ENCODE data around the gene CAMTA1.
"Not testable (repeated sequence)": the region's sequence is repeated elsewhere in the genome, so short reads cannot be mapped to it uniquely, and the experiment has no call there.

The CAMTA1 gene

DNA sequence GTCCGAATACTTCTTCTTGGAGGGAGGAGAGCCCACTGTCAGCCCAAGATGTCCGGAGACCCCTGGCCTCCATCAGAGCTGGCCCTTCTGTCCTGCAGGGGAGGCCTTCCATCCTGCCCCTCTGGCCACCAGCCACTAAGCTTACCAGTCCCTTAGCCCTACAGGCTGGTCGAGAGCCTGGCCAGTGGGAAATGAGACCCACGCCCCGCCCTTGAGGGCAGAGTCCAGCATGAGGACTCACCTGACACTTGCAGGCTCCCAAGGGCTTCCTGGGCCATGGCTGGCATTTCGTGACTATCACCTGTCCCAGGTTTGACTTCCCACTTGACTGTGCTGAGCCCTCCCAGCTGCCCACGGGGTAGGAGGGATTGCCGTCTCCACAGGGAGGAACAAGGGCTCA is 624.0 kb downstream of the CAMTA1 start:
- DNase-seq (ENCODE audit: low read depth): no peak

DNA sequence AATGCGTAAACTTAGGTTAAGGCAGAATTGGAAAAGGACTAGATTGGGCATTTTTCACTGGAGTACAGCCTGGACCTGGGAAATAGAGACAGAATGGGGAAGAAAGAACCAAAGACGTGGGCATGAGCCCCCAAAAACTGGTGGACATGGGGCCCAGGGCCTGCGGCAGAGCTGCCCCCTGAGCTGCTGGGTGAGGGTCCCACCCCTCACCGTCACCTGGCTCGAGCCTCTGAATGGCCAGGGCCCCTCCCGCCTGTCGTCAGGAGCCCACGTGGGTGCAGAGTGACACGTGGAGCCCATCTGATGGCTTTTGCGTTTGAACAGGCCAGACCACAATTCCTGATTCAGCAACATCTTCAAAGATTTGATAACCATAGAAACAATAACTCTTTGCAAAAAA is 624.9 kb downstream of the CAMTA1 start:
- no peak for DNase-seq (ENCODE audit: low read depth)

DNA sequence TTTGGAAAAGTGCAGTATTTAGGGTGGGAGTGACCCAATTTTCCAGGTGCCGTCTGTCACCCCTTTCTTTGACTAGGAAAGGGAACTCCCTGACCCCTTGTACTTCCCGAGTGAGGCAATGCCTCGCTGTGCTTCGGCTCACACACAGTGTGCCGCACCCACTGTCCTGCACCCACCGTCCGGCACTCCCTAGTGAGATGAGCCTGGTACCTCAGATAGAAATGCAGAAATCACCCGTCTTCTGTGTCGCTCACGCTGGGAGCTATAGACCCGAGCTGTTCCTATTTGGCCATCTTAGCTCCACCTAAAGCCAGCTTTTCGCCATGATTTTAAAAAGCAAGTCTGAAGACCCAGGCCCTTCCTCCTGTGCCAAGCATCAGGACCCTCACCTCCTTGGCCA is 632.4 kb downstream of the CAMTA1 start:
- DNase-seq (ENCODE audit: low read depth): not testable (repeated sequence)

DNA sequence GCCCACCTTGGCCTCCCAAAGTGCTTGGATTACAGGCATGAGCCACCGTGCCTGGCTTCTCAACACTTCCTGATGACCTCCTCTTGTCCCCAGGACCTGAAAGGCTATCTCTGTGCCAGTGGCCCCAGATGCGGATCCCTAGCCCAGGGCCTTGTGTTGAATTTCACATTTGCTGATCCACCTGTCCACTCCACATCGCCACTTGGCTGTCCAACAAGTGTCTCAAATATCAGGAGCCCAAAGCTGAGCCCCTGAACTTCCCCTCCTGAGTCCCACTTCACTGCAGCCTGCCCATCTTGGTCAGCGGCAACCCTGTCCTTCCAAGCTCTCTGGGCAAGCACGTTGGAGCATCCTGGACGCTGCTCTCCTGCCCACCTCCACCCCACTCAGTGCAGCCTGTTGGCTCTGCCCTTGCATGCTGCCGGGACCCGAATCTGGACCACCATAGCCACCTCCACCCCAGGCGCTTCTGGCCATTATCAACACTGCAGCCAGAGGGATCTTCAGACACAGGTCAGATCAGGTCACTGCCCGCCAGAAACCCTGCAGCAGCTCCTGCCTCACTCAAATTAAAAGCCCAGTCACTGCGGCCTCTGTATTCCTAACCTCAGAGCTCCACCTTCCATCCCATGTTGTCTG is 633.3 kb downstream of the CAMTA1 start:
- no peak for DNase-seq (ENCODE audit: low read depth)

DNA sequence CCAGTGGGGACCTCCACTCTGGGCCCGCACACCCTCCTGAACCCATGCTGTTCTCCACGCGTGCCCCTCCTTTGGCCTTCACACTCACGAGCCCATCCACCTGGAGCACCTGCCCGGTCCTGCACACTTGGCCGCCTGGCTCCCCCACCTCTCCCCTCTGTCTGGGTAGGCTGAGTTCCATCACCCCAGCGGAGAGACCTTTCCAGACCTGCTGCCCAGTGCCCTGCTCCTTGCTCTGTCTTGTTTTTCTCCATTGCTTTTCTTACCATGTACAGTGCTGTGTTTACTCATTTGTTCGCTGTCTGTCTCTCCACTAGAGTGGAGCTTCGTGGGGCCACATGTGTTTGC is 634.8 kb downstream of the CAMTA1 start:
- DNase-seq (ENCODE audit: low read depth): no peak

DNA sequence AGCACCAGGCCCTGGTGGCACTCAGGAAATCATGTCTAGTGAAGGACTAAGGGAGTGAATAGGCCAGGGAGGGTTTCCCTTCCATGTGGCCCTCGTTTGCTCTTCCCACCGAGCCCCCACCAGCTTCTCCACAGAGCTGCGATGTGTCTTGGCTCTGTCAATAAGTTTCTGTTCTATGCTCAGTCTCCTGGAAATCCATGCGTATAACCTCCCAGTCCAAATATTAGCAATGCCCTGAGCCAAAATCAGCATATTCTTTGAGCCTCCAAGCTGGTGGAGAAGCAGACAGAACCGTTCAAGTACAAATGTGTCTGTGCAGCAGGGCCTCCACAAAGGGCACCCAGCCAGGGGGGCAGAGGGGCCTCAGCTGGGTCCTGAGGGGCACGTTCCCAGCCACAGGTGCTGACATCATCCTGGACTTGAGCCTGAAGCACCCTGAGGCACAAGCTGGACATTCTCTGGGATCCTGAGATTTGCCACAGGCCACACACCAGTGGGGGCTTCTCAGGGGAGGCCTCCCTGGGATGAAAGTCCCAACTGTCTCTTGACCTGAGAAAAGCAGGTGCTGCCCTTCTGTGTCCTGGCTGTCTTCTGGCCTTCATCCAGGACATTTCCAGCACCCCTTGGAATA is 635.3 kb downstream of the CAMTA1 start:
- no peak for DNase-seq (ENCODE audit: low read depth)

DNA sequence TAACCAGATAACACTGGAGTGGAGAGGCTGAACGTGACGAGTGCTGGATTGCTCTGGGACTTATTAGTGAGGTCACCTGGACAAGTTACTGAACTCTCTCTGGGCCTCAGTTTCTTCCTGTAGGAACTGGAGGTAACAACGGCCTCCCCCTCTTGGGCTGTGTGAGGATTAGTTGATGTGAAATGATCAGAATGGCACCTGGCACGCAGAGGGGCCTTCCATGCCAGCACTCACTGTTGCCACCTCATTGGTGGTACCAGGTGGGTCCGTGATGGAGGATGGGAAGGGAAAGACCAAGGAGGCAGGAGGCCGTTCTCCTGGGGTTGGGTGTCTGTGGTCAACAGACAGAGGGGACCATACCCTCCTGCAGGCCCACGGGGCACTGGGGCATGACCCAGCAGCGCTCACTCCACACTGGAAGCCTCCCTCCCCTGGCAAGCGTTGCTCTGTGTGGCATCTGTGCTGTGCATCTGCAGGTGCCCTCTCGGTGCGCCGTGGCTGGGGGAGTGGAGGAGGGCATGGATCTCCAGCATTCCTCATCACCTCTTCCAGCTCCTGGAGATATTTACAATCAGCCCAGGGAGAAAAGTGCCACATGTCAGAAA is 636.3 kb downstream of the CAMTA1 start:
- no peak for DNase-seq (ENCODE audit: low read depth)

DNA sequence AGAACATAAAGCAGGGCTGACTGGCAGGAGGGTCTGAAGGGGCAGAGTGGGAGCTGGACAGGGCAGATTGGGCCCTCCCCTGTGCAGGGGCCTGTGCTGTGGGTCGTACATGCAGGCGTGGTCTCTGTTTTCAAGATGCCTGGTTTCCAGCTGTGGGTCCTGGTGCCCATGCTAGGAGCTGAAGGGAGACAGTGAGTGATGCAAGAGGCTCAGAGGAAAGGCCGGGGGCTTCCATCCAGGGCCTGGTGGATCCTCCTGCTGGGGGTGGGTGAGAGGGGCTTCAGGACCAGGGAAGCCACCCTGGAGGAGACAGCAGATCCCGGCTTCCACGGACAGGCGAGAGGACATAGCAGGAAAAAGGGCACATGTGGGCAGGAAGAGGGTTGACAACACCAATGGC is 636.8 kb downstream of the CAMTA1 start:
- DNase-seq (ENCODE audit: low read depth): no peak

DNA sequence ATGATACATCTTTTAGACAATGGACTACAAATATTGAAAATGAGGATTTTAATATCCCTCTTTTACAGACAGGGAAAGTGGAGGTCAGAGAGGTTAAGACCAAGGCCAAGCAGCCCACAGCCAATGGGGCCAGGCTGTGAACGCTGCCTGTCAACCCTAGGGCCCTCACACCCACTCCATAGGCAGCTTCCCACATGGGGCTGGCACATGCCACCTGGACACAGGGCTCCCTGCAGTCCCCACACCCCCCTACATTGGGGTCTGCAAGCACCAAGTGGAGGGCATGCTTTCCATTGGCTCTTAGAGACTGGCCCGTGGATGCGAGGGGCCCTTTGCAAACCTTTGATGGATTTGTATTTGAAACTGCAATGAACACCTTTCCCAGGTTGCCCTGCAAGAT is 637.3 kb downstream of the CAMTA1 start:
- DNase-seq (ENCODE audit: low read depth): no peak

DNA sequence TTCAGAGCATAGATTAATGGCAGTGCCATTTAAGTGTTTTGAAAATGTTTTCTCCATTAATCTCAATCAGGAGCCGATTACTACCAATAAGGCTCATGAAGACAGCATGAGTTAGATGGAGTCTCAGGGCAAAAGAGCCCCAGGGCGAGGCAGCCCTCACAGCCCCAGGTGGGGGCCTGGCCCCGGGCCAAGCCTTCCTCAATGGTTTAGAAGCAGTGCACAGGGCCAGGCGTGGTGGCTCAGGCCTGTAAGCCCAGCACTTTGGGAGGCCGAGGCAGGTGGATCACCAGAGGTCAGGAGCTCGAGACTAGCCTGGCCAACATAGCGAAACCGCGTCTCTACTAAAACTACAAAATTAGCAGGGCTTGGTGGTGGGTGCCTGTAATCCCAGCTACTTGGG is 637.7 kb downstream of the CAMTA1 start:
- DNase-seq (ENCODE audit: low read depth): no peak

DNA sequence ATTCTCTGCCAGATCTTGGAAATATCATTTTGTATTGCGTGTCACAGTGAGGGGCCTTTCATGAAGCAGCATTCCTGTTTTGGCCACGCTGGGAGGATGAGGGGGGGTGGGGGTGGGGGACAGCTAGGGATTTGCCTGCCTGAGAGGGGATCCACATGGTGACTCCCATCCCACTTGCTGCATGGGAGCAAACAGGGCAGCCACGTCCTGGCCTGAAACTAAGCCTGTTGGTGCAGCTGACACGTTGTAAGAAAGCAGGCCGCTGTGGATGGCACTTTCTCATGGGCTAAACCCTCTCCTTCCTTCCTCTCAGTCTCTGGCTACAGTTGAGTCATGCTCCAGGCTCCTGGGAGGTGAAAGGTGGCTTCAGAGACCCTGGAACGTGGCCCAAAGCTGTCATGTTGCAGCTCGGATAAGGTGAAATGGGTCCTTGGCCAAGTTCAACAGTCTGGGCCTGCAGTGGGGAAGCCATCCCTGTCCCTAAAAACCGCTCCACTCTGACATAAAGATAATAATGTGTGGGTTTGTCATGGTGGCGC is 639.2 kb downstream of the CAMTA1 start:
- no peak for DNase-seq (ENCODE audit: low read depth)

DNA sequence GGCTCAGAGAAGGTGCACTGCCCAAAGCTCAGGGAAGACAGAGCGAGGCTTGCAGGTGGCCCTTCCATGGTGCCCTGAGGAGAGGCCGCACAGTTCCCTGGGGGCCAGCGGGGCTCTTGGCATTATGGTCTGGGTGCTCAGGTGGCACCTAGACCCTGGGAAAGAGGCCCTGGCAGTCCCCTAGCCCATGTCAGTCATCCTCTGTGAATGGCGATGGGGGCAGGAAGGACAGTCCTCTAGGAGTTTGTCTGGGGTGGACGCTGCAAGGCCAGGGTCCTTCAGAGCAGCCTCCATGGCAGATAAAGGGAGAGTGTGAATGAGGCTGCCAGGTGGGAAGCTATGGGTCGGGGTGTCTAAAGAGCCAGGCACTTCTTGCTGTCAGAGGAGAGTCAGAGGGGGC is 640.0 kb downstream of the CAMTA1 start:
- DNase-seq (ENCODE audit: low read depth): no peak

DNA sequence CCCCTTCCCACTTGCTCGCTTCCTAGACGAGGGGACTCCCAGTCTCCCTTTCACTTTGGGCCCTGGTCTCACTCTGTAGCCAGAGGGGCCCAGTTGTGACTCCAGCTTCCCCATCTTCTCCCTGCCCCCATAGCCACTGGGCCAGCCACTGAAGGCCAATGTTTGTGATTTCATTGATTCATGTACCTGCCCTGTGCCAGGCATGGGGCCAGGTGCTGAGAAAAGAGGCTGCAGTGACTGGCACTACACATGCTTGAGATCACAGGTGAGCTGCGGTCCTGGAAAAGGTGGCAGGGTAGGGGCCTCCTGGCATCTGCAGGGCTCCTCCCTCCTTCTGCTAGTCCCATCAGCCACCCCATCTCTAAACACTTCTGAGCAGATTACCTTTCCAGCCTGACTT is 640.5 kb downstream of the CAMTA1 start:
- DNase-seq (ENCODE audit: low read depth): no peak

DNA sequence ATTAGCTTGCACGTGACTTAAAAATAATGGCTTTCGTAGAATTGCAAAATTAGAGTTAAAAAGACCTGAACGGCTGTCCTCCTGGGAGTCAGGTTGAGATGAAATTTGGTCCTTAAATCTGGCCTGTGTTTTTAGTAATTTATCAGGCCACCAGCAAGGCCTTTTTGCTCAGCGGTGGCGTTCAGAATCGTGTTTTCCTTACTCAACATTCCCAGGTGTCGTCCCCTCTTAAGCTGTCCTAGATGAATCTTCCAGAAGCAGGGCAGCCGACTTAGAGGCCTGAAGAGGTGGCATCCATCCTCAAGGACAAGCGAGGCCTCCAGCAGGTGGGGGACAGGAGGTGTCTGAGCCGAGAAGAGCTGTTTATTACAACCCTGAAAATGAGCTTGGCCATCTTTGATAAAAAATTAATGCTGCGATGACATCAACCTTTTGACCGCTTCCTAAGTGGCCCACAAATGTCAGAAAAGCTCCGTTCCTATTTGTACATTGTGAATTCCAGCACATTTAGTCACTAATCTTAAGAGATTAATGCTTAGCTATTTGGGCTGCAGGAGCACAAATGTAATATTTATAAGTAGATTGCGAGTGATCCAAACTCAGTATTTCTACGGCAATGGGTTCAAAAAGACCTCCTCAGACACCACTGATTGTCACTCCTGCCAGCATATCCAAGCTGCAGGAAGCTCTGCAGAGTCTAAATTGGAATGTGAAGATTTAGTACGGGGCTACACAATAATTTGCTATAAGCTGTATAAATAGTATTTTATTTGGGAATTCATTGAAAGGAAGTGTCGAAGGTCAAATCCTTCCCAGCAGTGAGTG is 641.7 kb downstream of the CAMTA1 start:
- no peak for DNase-seq (ENCODE audit: low read depth)

DNA sequence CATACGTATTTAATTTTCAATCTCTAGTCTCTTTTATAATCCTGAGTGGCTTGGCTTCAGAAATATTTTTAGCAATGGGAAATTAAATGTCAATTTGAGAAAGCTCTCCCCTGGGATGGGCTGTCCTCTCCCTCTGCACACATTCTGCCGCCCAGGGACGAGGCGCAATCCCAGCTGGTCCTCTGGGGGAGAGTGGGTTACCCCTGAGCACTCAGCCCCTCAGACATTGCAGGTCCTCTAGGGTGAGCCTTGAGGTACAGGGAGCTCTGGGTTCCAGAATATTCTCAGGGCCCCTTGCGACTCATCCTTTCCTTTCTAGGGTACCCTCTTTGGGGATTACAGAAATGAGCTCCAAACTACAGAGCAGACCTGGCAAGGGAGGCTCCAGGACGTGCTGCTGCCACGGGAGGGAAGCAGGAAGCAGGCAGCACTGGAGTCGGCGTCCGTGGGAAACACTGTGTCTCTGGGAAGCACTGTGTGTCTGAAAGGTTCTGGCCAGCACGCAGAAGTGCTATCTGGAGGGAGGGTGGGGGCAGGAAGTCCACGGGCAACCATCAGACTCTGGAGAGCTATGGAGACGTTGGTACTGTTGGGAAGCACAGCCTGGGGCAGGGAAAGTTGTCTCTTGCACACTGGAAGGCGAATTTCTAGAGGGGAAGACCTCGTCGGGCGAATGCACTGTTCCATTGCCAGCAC is 642.5 kb downstream of the CAMTA1 start:
- no peak for DNase-seq (ENCODE audit: low read depth)

DNA sequence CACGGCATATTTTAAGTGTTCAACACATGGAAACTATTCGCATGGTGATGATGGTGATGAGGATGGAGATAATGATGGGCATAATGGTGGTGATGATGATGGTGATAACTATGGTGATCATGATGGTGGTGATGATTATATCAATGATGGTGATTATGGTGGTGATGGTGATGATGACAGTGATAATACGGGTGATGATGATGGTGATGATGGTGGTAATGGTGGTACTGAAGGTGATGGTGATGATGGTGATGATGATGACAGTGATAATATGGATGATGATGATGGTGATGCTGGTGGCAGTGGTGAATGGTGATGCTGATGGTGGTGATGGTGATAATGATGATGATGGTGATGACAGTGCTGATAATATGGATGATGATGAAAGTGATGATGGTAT is 644.0 kb downstream of the CAMTA1 start:
- DNase-seq (ENCODE audit: low read depth): no peak

DNA sequence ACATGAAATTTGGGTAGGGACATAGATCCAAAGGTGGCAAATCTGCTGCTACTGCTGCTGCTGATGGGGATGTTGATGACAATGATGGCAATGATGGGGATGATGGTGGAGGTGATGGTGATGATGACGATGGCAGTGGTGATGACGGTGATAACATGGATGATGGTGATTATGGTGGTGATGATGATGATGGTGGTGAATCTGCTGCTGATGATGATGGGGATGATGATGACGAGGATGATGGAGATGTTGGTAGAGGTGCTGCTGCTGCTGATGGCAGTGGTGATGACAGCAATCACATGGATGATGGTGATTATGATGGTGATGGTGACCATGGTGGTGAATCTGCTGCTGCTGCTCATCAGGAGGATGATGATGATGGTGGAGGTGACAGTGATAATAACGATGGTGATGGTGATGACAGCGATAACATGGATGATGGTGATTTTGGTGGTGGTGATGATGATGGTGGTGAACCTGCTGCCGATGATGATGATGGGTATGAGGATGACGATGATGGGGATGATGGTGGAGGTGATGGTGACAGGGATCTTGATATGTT is 644.9 kb downstream of the CAMTA1 start:
- DNase-seq (ENCODE audit: low read depth): no peak

DNA sequence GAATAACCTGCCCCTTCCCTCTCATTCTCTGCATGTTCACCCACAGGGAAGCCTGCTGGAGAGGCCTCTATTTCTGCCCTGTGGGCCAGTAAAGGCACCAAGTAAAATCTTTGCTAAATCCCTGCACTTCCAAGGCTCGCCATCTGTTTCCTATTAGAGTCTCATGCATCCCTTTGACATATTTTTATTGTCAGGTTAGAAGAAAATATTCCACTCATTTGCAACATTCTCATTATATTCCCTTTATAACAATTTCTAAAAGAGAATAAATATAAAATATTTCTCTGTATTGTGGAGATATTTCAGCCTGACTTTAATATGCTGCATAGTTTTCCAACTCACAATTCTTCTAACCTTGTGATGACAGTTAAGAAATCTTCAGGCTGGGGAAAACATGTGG is 645.4 kb downstream of the CAMTA1 start:
- DNase-seq (ENCODE audit: low read depth): no peak

DNA sequence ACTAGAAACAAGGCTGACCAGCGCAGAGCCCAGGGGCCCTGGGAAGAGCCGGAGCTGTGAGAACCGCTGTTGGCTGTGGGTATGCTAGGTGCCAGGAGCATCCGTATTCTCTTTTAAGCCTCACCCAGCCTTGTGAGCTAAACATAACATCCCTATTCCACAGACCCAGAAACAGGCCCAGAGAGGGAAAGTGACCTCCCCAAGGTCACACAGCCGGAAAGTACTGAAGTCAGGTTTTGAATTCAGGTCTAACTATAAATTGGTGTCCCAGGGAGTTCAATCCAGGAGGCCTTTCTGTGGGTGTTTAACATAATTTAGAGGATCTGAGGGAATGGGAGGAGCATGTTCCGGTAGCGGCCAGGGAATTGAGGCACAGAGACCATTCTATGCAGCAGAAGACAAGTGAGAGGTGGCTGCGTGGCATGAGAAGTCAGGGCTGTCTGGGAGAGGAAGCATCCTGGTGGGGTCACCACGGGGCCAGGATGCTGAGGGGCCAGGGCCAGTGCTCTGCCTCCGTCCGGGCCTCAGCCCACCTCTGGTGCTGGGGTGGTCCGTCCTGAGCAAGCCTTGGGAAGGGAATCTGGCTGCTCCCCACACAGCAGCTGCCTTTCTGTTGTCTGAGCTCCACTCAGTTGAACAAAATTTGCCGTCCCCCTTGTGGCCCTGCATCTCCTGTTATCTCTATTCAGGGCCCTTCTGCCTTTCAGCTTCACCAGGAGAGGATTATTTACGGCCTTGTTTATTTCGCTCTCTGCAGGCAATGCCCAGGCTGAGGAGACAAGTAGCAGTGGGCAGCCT is 647.0 kb downstream of the CAMTA1 start:
- DNase-seq (ENCODE audit: low read depth): no peak

DNA sequence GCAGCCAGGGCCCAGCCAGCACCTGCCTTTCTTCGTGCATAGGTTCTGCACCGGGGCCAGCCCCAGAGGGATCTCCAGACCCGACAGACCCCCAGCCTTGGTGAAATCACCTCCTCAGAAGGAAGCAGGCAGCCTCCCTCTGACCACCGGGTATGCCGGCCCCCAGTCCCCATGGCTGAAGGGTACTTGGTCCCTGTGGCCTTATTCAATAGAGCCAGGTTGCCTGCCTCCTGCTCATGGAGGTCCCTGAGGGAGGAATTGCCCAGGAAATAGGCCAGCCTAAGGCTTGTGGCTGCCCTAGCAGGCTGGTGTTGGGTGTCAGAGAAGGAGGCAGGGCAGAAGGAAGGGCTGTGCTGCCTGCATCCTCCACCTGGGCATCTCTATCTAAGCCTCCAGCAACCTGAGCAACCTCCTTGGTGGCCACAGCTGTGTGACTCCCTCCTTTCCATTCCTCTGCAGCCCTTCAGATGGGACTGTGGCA is 647.7 kb downstream of the CAMTA1 start:
- DNase-seq (ENCODE audit: low read depth): no peak

DNA sequence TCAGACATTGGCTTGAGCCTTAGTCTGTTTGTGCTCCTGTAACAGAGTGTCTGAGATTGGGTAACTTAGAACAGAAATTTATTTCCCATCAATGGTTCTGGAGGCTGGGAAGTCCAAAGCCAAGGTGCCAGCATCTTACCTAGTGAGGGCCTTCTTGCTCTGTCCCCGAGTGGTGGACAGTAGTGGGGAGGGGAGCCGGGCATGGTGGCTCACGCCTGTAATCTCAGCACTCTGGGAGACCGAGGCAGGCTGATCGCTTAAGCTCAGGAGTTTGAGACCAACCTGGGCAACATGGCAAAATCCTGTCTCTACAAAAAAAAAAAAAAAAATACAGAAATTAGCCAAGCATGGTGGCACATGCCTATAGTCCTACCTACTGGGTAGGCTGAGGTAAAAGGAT is 649.3 kb downstream of the CAMTA1 start:
- DNase-seq (ENCODE audit: low read depth): no peak
